Measurements from ENCODE around the gene CCDC34. TPM values are rescaled to one million over a fixed set of nuclear protein-coding genes. Genes with fewer than 3 reads are reported as not detected.

CCDC34 gene
- total and polyA plus RNA-seq, 4 donors: 1.1 to 10.5 (median 1.5) TPM

DNA sequence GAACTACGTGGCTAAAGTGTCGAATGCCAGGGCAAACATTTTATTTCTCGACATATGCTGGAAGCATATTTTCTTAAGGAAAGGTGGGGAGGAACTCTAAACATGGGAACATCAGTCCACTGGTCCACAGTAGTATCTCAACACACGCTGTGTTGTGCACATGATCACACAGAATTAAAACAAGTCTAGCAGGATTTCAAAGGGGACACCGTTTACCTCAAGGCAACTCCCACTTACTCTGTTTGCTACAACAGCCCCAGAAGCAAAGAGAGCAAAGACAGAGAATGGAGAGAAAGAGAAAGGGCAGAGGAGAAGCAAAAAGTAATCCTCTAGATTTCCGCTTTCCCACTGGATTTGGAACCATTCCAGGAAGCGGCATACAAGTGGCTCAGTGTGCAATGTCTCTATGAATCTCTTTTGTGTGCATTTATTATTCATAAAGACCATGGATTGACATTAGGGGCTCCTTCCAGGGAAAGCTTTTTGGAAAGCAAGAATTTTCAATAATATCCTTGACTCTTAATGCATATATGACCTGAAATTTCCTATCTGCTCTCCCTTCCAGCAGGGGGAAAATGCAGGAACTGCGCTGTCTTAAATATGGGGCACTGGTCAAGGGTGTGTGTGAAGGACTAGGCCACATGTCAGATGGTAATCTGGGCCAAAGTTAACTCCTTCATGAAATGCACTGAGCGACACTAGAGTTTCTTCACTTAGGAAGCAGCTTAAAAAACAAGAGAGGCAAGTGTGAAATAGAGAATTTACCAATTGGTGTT is 34.8 kb upstream of the CCDC34 start:
- no peak for DNase-seq (ENCODE audit: low spot score)
- H3K9me3 ChIP-seq (ENCODE audit: control insufficient read depth in 4 of 4, low read length in 3 of 4): no peaks in the 10 kb centered on the region
- TF ChIP-seq NR2F2 (IDR thresholded peaks at IDR 0.05) (no peak), YY1 (IDR thresholded peaks at IDR 0.05) (no peak), FOXA2 (IDR thresholded peaks at IDR 0.05) (no peak), FOXA1 (IDR thresholded peaks at IDR 0.05) (no peak), HNF4A (conservative IDR thresholded peaks at IDR 0.05) (no peak), HNF4G (IDR thresholded peaks at IDR 0.05) (no peak), TAF1 (conservative IDR thresholded peaks at IDR 0.05) (no peak), SP1 (IDR thresholded peaks at IDR 0.05) (no peak), GABPA (IDR thresholded peaks at IDR 0.05 in 1 of 2, conservative IDR thresholded peaks at IDR 0.05 in 1 of 2) (no peak), RAD21 (IDR thresholded peaks at IDR 0.05) (no peak), EGR1 (IDR thresholded peaks at IDR 0.05; ENCODE audit: low read depth in 2 of 2) (no peak), JUND (IDR thresholded peaks at IDR 0.05) (no peak)
- TF ChIP-seq, protein P1, sequence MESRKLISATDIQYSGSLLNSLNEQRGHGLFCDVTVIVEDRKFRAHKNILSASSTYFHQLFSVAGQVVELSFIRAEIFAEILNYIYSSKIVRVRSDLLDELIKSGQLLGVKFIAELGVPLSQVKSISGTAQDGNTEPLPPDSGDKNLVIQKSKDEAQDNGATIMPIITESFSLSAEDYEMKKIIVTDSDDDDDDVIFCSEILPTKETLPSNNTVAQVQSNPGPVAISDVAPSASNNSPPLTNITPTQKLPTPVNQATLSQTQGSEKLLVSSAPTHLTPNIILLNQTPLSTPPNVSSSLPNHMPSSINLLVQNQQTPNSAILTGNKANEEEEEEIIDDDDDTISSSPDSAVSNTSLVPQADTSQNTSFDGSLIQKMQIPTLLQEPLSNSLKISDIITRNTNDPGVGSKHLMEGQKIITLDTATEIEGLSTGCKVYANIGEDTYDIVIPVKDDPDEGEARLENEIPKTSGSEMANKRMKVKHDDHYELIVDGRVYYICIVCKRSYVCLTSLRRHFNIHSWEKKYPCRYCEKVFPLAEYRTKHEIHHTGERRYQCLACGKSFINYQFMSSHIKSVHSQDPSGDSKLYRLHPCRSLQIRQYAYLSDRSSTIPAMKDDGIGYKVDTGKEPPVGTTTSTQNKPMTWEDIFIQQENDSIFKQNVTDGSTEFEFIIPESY (IDR thresholded peaks at IDR 0.05): no peak
- TF ChIP-seq, protein P2, sequence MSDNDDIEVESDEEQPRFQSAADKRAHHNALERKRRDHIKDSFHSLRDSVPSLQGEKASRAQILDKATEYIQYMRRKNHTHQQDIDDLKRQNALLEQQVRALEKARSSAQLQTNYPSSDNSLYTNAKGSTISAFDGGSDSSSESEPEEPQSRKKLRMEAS (IDR thresholded peaks at IDR 0.05): no peak
- TF ChIP-seq, protein P3, sequence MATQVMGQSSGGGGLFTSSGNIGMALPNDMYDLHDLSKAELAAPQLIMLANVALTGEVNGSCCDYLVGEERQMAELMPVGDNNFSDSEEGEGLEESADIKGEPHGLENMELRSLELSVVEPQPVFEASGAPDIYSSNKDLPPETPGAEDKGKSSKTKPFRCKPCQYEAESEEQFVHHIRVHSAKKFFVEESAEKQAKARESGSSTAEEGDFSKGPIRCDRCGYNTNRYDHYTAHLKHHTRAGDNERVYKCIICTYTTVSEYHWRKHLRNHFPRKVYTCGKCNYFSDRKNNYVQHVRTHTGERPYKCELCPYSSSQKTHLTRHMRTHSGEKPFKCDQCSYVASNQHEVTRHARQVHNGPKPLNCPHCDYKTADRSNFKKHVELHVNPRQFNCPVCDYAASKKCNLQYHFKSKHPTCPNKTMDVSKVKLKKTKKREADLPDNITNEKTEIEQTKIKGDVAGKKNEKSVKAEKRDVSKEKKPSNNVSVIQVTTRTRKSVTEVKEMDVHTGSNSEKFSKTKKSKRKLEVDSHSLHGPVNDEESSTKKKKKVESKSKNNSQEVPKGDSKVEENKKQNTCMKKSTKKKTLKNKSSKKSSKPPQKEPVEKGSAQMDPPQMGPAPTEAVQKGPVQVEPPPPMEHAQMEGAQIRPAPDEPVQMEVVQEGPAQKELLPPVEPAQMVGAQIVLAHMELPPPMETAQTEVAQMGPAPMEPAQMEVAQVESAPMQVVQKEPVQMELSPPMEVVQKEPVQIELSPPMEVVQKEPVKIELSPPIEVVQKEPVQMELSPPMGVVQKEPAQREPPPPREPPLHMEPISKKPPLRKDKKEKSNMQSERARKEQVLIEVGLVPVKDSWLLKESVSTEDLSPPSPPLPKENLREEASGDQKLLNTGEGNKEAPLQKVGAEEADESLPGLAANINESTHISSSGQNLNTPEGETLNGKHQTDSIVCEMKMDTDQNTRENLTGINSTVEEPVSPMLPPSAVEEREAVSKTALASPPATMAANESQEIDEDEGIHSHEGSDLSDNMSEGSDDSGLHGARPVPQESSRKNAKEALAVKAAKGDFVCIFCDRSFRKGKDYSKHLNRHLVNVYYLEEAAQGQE (IDR thresholded peaks at IDR 0.05): no peak
- TF ChIP-seq, protein P4, sequence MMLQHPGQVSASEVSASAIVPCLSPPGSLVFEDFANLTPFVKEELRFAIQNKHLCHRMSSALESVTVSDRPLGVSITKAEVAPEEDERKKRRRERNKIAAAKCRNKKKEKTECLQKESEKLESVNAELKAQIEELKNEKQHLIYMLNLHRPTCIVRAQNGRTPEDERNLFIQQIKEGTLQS (IDR thresholded peaks at IDR 0.05): no peak
- WGBS: 73% methylated on average over 9 of the region's 9 CpGs
- H3K4me3 ChIP-seq (ENCODE audit: low read depth in 1 of 3, low read length in 3 of 3): no peak overlapping the region
- H3K36me3 ChIP-seq (ENCODE audit: control insufficient read depth in 4 of 4, insufficient read depth in 3 of 4, low read depth in 1 of 4, low read length in 3 of 4): no peaks in the 10 kb centered on the region
- no peaks in the 10 kb centered on the region for H3K27me3 ChIP-seq (ENCODE audit: control insufficient read depth in 4 of 4, insufficient read depth in 4 of 4, low read length in 3 of 4)
- H3K9ac ChIP-seq (ENCODE audit: low read depth in 1 of 2, low read length in 2 of 2): no peak overlapping the region
- H3K27ac ChIP-seq (ENCODE audit: low read depth in 1 of 2, low read length in 2 of 2): peak overlapping the region; percentile 89 to 91
- peaks cover 7 to 62% (median 47%) of the 10 kb centered on the region in 4 donors for H3K4me1 ChIP-seq (ENCODE audit: control insufficient read depth in 4 of 4, insufficient read depth in 4 of 4, low read length in 3 of 4)

DNA sequence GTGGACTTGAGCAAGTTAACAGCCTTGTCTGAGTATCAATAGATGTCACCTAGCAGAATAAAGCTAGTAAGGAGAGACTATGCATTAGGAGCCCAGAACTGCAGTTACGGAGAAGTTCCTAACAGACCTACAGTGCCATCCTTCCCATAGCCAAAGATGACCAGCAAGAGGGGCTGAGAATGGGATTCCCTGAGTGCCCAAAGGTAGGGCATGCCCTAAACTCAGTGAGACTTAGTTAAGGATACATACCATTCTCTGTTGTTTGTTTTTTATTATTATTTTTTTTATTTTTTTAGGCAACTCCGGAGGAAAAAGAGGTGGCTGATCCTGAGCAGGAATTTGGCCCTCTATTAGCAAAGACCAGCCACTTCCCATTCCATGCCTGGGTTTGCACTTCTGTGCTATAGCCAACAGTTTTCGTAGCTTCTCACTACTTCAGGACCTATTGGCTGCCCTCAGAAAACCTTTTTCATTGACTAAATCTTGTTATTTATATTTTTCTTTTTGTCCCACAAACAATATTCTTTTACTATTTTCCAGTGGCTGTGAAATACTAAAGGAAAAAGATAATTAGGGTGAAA is 33.3 kb upstream of the CCDC34 start:
- no peaks in the 10 kb centered on the region for H3K27me3 ChIP-seq (ENCODE audit: control insufficient read depth in 4 of 4, insufficient read depth in 4 of 4, low read length in 3 of 4)
- peak overlapping the region; percentile 89 to 91 for H3K27ac ChIP-seq (ENCODE audit: low read depth in 1 of 2, low read length in 2 of 2)
- no peaks in the 10 kb centered on the region for H3K36me3 ChIP-seq (ENCODE audit: control insufficient read depth in 4 of 4, insufficient read depth in 3 of 4, low read depth in 1 of 4, low read length in 3 of 4)
- peaks cover 4 to 58% (median 47%) of the 10 kb centered on the region in 4 donors for H3K4me1 ChIP-seq (ENCODE audit: control insufficient read depth in 4 of 4, insufficient read depth in 4 of 4, low read length in 3 of 4)
- H3K4me3 ChIP-seq (ENCODE audit: low read depth in 1 of 3, low read length in 3 of 3): peak overlapping the region in 1 of 3 donors; percentile 36
- peak overlapping the region; percentile 45 to 72 for H3K9ac ChIP-seq (ENCODE audit: low read depth in 1 of 2, low read length in 2 of 2)
- DNase-seq (ENCODE audit: low spot score): no peak
- no peaks in the 10 kb centered on the region for H3K9me3 ChIP-seq (ENCODE audit: control insufficient read depth in 4 of 4, low read length in 3 of 4)
- 24% methylated on average over 3 of the region's 3 CpGs for WGBS
- TF ChIP-seq, protein P2 (IDR thresholded peaks at IDR 0.05): no peak
- no peak for TF ChIP-seq TAF1 (conservative IDR thresholded peaks at IDR 0.05)
- no peak for TF ChIP-seq FOXA2 (IDR thresholded peaks at IDR 0.05)
- TF ChIP-seq, protein P5, sequence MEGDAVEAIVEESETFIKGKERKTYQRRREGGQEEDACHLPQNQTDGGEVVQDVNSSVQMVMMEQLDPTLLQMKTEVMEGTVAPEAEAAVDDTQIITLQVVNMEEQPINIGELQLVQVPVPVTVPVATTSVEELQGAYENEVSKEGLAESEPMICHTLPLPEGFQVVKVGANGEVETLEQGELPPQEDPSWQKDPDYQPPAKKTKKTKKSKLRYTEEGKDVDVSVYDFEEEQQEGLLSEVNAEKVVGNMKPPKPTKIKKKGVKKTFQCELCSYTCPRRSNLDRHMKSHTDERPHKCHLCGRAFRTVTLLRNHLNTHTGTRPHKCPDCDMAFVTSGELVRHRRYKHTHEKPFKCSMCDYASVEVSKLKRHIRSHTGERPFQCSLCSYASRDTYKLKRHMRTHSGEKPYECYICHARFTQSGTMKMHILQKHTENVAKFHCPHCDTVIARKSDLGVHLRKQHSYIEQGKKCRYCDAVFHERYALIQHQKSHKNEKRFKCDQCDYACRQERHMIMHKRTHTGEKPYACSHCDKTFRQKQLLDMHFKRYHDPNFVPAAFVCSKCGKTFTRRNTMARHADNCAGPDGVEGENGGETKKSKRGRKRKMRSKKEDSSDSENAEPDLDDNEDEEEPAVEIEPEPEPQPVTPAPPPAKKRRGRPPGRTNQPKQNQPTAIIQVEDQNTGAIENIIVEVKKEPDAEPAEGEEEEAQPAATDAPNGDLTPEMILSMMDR (IDR thresholded peaks at IDR 0.05; ENCODE audit: low read depth, low read length, missing input control): no peak
- no peak for TF ChIP-seq SP1 (IDR thresholded peaks at IDR 0.05)
- TF ChIP-seq, protein P4 (IDR thresholded peaks at IDR 0.05): no peak
- TF ChIP-seq HNF4G (IDR thresholded peaks at IDR 0.05): no peak
- TF ChIP-seq EGR1 (IDR thresholded peaks at IDR 0.05; ENCODE audit: low read depth in 2 of 2): no peak
- no peak for TF ChIP-seq RXRA (IDR thresholded peaks at IDR 0.05)
- no peak for TF ChIP-seq FOXA1 (IDR thresholded peaks at IDR 0.05)
- TF ChIP-seq, protein P3 (IDR thresholded peaks at IDR 0.05): no peak

All from liver (tissue), 9 donors.